GM23338 (cell line): ENCODE results near the gene WASF2. TPM values are rescaled to one million over a fixed set of nuclear protein-coding genes. Genes with fewer than 3 reads are reported as not detected.

Experiments used
- ATAC-seq: fragments of 200-7000 bp; cut with Tn5 transposase; 3 replicates; pipeline ENCODE4 v1.9.1; 2020
- DNase-seq: peaks from one replicate; pipeline ENCODE4 v3.0.0-alpha.2; 2015; ENCODE audit warnings: low spot score
- H2AFZ ChIP-seq: fragments of 200-600 bp; sonication (generic); 2 replicates; pipeline ENCODE4 v1.8.0; 2016; ENCODE audit warnings: antibody characterized with exemption, mild to moderate bottlenecking, moderate library complexity
- H3F3A ChIP-seq: fragments of 200-600 bp; sonication (generic); replicated peaks from 2 replicates; pipeline ENCODE4 v1.8.0; 2017; ENCODE audit warnings: antibody characterized with exemption, mixed run types, low read depth
- H3K27ac ChIP-seq: fragments of 200-600 bp; sonication (generic); 2 replicates; pipeline ENCODE4 v1.6.1; 2016; ENCODE audit warnings: low read depth
- H3K27me3 ChIP-seq: fragments of 200-600 bp; sonication (generic); 2 replicates; pipeline ENCODE4 v1.8.0; 2016; ENCODE audit warnings: mild to moderate bottlenecking, mixed run types, moderate library complexity; ENCODE audit not compliant: insufficient read depth
- H3K36me3 ChIP-seq: fragments of 200-600 bp; sonication (generic); 2 replicates; pipeline ENCODE4 v1.8.0; 2016; ENCODE audit warnings: mild to moderate bottlenecking; ENCODE audit not compliant: insufficient read depth
- H3K4me1 ChIP-seq: fragments of 200-600 bp; sonication (generic); 2 replicates; pipeline ENCODE4 v1.8.0; 2016; ENCODE audit warnings: mild to moderate bottlenecking, moderate library complexity; ENCODE audit not compliant: insufficient read depth
- H3K4me2 ChIP-seq: fragments of 200-600 bp; sonication (generic); 2 replicates; pipeline ENCODE4 v1.7.1; 2017; ENCODE audit warnings: mixed run types
- H3K4me3 ChIP-seq: fragments of 200-600 bp; sonication (generic); 2 replicates; pipeline ENCODE4 v1.6.1; 2016; ENCODE audit warnings: mixed run types
- H3K79me2 ChIP-seq: fragments of 200-600 bp; sonication (generic); replicated peaks from 2 replicates; pipeline ENCODE4 v1.8.0; 2017; ENCODE audit warnings: mild to moderate bottlenecking; ENCODE audit not compliant: insufficient read depth
- H3K9me2 ChIP-seq: fragments of 200-600 bp; sonication (generic); 2 replicates; pipeline ENCODE4 v1.8.0; 2017; ENCODE audit not compliant: insufficient read depth
- H4K20me1 ChIP-seq: fragments of 200-600 bp; sonication (generic); replicated peaks from 2 replicates; pipeline ENCODE4 v1.8.0; 2017; ENCODE audit warnings: mild to moderate bottlenecking; ENCODE audit not compliant: insufficient read depth
- H3K27ac Mint-ChIP-seq: 2 replicates; pipeline ENCODE4 v1.8.0; 2020; ENCODE audit warnings: inconsistent platforms, mild to moderate bottlenecking, moderate library complexity, mixed read lengths
- H3K27me3 Mint-ChIP-seq: 3 replicates; pipeline ENCODE4 v1.8.0; 2022; ENCODE audit warnings: low read depth, mild to moderate bottlenecking, moderate library complexity, mixed read lengths, inconsistent platforms; ENCODE audit not compliant: insufficient read depth, poor library complexity
- H3K36me3 Mint-ChIP-seq: 3 replicates; pipeline ENCODE4 v1.8.0; 2021; ENCODE audit warnings: low read depth, mild to moderate bottlenecking, inconsistent platforms, moderate library complexity, mixed read lengths
- H3K4me1 Mint-ChIP-seq: 3 replicates; pipeline ENCODE4 v1.8.0; 2020; ENCODE audit warnings: mild to moderate bottlenecking, inconsistent platforms, mixed read lengths
- H3K4me3 Mint-ChIP-seq: 3 replicates; pipeline ENCODE4 v1.8.0; 2021; ENCODE audit warnings: moderate library complexity, mild to moderate bottlenecking, inconsistent platforms, mixed read lengths
- H3K9me3 Mint-ChIP-seq: 3 replicates; pipeline ENCODE4 v1.8.0; 2020; ENCODE audit warnings: moderate library complexity, mild to moderate bottlenecking, inconsistent platforms, mixed read lengths
- CREB1 ChIP-seq: fragments of 250-450 bp; sonication (Bioruptor Pico); IDR thresholded peaks from 2 replicates; pipeline ENCODE4 v1.5.0; 2020; ENCODE audit warnings: low read depth, mild to moderate bottlenecking, moderate library complexity
- CTCF ChIP-seq, 2 experiments: fragments of 200-600 bp in 1 of 2; sonication (generic) in 1 of 2; conservative IDR thresholded peaks; 2 replicates each; pipeline versions ENCODE4 v1.5.1 to v1.6.1; 2016 to 2017; ENCODE audit warnings: antibody characterized with exemption in 2 of 2, low read depth in 2 of 2, mild to moderate bottlenecking in 2 of 2, moderate library complexity in 1 of 2
- ETS1 ChIP-seq: IDR thresholded peaks from 2 replicates; pipeline ENCODE4 v1.6.1; 2016; ENCODE audit warnings: antibody characterized with exemption
- EZH2 ChIP-seq: fragments of 200-600 bp; sonication (generic); IDR thresholded peaks from one replicate; pipeline ENCODE4 v1.8.0; 2017; ENCODE audit warnings: antibody characterized with exemption, mild to moderate bottlenecking, low read depth; ENCODE audit not compliant: unreplicated experiment
- EZH2phosphoT487 ChIP-seq: fragments of 200-600 bp; sonication (generic); IDR thresholded peaks from one replicate; pipeline ENCODE4 v1.8.1; 2018; ENCODE audit warnings: antibody characterized with exemption; ENCODE audit not compliant: unreplicated experiment
- JUNB ChIP-seq: IDR thresholded peaks from one replicate; pipeline ENCODE4 v1.6.1; 2016; ENCODE audit warnings: antibody characterized with exemption; ENCODE audit not compliant: unreplicated experiment
- NANOG ChIP-seq: IDR thresholded peaks from 2 replicates; pipeline ENCODE4 v1.6.1; 2016; ENCODE audit warnings: antibody characterized with exemption, borderline replicate concordance
- POLR2AphosphoS5 ChIP-seq: IDR thresholded peaks from 2 replicates; pipeline ENCODE4 v1.6.1; 2016; ENCODE audit warnings: antibody characterized with exemption, low read depth
- REST ChIP-seq: IDR thresholded peaks from one replicate; pipeline ENCODE4 v1.6.1; 2018; ENCODE audit warnings: antibody characterized with exemption; ENCODE audit not compliant: unreplicated experiment
- STAT1 ChIP-seq: IDR thresholded peaks from one replicate; pipeline ENCODE4 v1.6.1; 2016; ENCODE audit warnings: antibody characterized with exemption; ENCODE audit not compliant: unreplicated experiment
- ZNF114 ChIP-seq: fragments of 250-450 bp; sonication (Bioruptor Pico); IDR thresholded peaks from 2 replicates; pipeline ENCODE4 v1.5.0; 2020; ENCODE audit warnings: mild to moderate bottlenecking, moderate library complexity
- ZNF331 ChIP-seq: fragments of 250-450 bp; sonication (Bioruptor Pico); IDR thresholded peaks from 2 replicates; pipeline ENCODE4 v1.5.0; 2020; ENCODE audit warnings: low read depth, mild to moderate bottlenecking, moderate library complexity
- polyA plus RNA-seq: library from polyadenylated mRNA; unstranded; fragments of >200 nt; fragmentation: Nextera tagmentation; extraction: Ambion mirVana; gene quantifications from 2 replicates; pipeline ENCODE4 v1.2.1, GENCODE V29; 2016
- total RNA-seq: library from RNA; depleted of rRNA; stranded (reverse); fragments of >200 nt; shearing (Covaris generic); gene quantifications from 2 replicates; pipeline ENCODE4 v1.2.3, GENCODE V29; 2014

The WASF2 gene
- total and polyA plus RNA-seq, 2 experiments from 2014 or later = 40.9 to 95.6 TPM

DNA sequence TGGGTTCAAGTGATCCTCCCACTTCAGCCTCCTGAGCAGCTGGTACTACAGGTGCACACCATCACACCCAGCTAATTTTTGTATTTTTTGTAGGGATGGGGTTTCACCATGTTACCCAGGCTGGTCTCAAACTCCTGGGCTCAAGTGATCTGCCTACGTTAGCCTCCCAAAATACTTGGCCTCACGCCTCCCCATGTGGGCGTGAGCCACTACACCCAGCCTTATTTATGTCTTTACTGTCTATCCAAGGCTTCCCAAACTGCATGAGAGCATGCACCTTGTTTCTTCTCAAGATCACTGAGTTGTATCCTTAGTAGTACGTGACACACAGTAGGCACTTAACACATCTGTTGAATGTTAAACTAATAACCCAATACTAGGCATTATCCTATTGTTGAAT is 14.2 kb downstream of the WASF2 start:
- Histone ChIP-seq H3K27ac (no peak overlapping the region), H3K36me3 (no peaks in the 10 kb centered on the region), H4K20me1 (peaks cover 5% of the 10 kb centered on the region), H3K4me1 (peaks cover 26% of the 10 kb centered on the region), H3K9me2 (no peaks in the 10 kb centered on the region), H3K4me3 (no peak overlapping the region), H3K27me3 (no peaks in the 10 kb centered on the region), H2AFZ (no peak overlapping the region), H3K79me2 (peaks cover 93% of the 10 kb centered on the region), H3K4me2 (no peak overlapping the region), H3F3A (peaks cover 10% of the 10 kb centered on the region; the same call in 1 of the 2 replicates)
- Mint-ChIP-seq H3K4me3 (no peak overlapping the region), H3K27me3 (peaks cover 1% of the 10 kb centered on the region), H3K9me3 (no peaks in the 10 kb centered on the region; the same call in 2 of the 3 replicates), H3K4me1 (peaks cover 21% of the 10 kb centered on the region), H3K27ac (no peak overlapping the region), H3K36me3 (peaks cover 3% of the 10 kb centered on the region; the same call in 2 of the 3 replicates)
- no peak for DNase-seq
- no peak for ATAC-seq
- no peak for TF ChIP-seq POLR2AphosphoS5
- no peak for TF ChIP-seq NANOG
- no peak for TF ChIP-seq JUNB
- TF ChIP-seq STAT1 = no peak
- TF ChIP-seq EZH2phosphoT487 = no peak
- TF ChIP-seq REST = no peak
- TF ChIP-seq CREB1 (CRISPR knock-in tag) = no peak
- TF ChIP-seq EZH2 = no peak
- TF ChIP-seq ZNF331 (CRISPR knock-in tag) = no peak
- TF ChIP-seq ZNF114 = no peak

- Histone ChIP-seq H3K27me3 (no peaks in the 10 kb centered on the region), H3K36me3 (no peaks in the 10 kb centered on the region), H3F3A (peaks cover 14% of the 10 kb centered on the region; the same call in 1 of the 2 replicates), H4K20me1 (peaks cover 11% of the 10 kb centered on the region), H3K4me2 (no peak overlapping the region), H3K9me2 (no peaks in the 10 kb centered on the region), H3K4me1 (peaks cover 26% of the 10 kb centered on the region), H3K4me3 (no peak overlapping the region), H3K27ac (no peak overlapping the region), H2AFZ (no peak overlapping the region), H3K79me2 (peaks cover 94% of the 10 kb centered on the region)
- Mint-ChIP-seq H3K27me3 (no peaks in the 10 kb centered on the region), H3K27ac (no peak overlapping the region), H3K4me1 (peaks cover 25% of the 10 kb centered on the region), H3K9me3 (no peaks in the 10 kb centered on the region; the same call in 2 of the 3 replicates), H3K36me3 (peaks cover 3% of the 10 kb centered on the region; the same call in 2 of the 3 replicates), H3K4me3 (no peak overlapping the region)
- ATAC-seq (no peak), DNase-seq (no peak)
- TF ChIP-seq ETS1 (no peak), CREB1 (CRISPR knock-in tag) (no peak), NANOG (no peak), EZH2 (no peak), CTCF (conservative IDR thresholded peaks at IDR 0.05; ENCODE audit: low read depth in 2 of 2) (no peak), ZNF331 (CRISPR knock-in tag) (no peak), REST (no peak), ZNF114 (no peak), POLR2AphosphoS5 (no peak), JUNB (no peak), STAT1 (no peak)
These were observed 16.2 kb downstream of the WASF2 start for GRCh38 chr1:27473755-27474154.
